ENCODE measurements around the gene MNT.

MNT gene

DNA sequence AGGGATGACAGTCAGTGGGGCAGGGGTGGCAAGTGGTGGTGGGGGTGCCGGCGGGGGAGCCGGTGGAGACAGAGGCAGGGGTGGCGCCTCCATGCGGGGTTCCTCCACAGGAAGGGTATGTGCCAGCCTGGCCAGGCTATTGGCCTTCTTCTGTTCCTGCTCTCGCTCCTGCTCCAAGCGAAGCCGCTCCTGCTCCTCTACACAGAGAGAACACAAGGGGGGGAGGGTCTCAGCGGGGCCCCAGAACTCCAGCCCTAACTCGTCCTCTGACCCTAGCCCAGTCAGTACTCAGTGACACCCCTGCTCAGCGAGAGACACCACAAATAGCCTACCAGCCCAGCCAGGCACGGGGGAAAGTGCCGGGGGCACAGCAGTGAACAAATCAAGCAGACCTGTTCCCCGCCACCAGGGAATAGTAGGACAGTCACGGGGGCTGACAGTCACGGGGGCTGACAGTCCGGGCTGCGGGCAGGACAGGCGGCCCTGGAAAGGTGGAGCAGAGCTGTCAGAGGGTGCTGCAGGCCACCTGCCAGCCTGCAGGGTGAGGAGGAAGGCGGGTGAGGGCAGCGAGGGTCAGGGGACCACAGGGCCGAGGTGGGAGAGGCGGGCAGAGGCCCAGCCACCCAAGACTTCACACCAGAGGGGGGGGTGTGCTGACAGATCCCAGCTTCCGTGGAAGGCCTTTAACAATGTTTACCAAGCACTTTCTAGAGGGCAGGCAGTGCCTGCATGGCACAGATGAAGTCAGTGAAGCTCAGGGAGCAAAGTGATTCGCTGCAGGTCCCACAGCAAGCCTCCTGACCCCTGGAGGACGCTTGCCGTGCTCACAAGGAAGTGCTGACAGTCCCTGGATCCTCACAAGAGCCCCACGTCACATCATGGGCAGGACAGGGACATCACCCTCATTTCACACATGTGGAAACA, 5.3 kb downstream of the MNT start:
- DNase-seq = peak; percentile 38

DNA sequence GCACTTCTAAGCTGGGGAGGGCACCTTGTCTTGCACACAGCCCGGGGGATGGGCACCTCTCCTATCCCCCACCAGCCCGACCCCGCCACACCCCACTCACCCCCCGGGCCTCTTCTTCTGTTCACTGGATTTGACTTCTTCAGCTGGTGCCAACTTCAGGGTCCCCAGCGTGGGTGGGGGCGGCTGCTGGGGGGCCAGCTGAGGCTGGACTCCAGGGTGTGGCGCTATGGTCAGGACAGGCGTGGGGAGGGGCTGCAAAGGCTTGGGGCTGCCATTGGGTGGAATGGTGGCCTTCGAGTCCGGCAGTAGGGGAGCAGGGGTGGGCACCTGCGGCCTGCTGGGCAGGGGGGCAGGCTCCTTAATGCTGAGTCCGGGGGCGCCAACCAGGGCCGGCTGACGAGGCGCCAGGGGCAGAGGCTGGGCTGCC, 6.1 kb downstream of the MNT start:
- DNase-seq = no peak

DNA sequence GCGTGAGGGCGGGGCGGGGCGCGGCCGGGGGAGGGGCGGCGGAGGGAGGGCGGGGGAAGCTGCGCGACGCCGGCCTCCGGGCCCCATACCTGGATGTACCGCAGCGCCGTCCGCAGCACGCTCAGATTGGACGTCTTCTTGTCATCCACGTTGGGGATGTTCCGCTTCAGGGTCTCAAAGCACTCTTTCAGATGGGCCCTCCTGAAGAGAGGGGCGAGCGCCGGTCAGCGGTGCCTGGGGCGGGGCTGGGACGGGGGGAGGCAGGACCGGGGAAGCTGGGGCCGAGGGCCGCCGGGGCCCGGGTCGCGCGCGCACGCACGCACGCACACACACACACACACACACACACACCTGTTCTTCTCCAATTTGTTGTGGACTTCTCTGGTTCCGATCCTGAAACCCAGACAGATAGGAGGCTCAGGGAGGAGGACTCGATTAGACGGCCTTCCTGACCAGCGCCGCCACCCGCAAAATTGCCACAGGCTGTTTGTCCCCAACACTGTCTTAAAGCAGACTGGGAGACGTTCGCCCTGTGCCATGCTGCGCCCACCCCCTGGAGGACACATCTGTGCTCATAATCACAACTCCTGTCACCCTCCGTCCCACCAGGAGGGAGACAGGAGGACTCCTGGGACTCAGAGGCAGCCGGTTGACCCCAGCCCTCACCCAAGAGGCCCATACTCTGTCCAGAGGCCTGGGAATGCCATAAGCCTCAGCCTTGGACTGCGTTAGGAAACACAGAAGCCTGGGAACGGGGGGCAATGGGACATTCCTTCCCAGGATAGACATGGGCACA, 6.7 kb downstream of the MNT start:
- no peak for DNase-seq

DNA sequence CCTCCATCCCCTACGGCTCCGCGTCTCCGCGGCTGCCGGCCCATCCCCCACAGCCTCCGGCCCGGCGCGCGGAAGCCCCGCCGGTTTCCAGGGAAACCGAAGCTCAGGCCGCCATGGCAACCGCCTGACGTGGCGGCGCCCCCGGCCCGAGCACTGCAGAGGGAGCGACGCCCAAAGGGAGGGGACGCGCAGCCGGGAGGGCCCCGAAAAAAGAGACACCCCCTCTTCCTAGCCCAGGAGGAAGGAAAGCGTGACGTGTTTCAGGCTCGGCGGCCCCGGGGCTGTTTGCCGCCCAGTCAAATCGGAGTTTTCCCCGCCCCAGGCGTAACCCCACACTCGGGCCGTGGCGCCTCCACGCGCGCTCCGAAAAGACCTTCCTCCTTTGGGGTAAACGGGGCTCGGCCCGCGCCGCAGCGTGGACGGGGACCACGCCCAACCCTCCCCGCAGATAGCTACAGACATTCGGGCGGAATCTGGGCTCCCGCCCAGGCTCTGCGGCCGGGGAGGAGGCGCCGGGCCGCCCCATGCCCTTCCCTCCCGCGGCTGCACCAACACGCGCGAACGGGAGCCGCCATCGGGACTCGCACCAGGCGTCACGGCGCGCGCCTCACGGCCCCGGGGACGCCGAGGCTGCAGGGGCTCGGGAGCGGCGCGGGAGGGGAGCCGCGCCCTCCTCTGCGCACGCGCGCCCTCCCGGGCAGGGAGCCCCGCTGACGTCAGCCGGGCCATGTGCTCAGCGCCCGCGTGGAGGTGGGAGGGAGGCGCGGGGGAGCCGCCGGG, 7.5 kb downstream of the MNT start:
- DNase-seq = peak; percentile 90

DNA sequence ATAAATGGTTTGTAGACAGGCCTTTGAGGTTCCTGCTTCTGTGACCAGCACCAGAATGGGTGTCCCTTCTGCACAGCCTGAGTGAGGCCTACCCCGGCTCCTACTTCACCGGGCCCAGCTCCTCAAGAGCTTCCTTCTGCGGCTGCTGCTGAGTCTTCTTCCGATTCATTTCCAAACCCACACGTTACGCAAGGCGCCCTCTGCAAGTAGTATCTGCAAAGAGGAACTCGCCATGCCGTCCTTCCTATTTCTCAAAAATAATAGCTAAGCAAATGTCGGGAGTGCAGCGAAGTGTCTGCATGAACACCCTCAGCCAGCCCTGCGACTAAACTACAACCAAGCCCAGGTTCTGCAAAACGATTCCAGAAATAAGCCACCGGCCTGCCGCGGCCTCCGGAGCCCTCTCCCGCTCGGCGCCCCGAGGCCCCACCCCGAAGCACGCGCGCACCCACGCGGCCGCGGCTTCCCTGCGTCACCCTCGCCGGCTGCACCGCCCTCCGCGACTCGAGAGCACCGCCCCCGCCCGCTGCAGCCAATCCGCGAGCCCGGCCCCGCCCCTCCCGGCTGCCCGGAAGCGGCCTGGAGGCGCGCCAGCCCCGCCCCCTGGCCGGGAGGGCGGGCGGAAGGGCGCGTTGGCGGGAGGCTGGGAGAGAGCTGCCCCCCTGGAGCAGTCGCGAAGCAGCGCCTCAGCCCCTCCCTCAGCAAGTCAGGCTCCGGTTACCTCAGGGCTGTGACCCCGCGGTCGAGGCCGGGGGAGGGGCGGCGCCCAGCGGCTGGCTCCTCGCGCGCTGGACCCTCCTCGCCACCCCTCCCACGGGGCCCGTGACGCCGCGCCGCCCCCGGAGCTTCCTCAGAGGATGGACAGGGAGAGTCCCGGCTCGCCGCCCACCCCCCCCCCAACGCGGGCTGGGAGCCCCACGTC, 8.3 kb downstream of the MNT start:
- peak; percentile 97 for DNase-seq

DNA sequence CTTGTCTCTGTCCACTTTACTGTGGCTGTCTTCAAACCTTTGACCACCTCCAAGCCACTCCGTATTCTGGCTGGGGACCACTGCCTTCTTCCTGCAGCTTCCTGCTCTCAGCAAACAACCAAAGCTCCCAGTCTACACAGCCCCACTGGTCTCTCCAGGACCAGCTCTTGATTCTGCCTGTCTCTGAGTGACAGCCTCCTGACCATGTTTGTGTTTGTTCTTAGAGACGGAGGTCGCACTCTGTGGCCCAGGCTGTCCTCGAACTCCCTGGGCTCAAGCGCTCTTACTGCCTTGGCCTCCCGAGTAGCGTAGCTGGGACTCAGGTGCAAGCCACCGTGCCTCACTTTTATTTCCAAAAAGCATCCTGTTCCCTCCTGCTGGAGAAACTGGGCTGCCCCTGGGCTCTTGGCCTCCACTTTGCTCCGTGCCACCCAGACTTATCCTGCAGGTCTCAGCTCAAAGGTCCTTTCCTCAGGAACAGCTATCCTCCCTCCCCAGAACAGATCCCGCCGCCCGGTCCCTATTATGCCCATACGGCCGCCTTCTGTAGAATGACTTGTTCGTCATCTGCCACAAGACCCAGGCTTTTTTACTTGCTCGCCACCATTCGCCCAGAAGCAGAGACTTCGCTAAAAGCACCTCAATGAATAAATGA, 9.1 kb downstream of the MNT start:
- no peak for DNase-seq

DNA sequence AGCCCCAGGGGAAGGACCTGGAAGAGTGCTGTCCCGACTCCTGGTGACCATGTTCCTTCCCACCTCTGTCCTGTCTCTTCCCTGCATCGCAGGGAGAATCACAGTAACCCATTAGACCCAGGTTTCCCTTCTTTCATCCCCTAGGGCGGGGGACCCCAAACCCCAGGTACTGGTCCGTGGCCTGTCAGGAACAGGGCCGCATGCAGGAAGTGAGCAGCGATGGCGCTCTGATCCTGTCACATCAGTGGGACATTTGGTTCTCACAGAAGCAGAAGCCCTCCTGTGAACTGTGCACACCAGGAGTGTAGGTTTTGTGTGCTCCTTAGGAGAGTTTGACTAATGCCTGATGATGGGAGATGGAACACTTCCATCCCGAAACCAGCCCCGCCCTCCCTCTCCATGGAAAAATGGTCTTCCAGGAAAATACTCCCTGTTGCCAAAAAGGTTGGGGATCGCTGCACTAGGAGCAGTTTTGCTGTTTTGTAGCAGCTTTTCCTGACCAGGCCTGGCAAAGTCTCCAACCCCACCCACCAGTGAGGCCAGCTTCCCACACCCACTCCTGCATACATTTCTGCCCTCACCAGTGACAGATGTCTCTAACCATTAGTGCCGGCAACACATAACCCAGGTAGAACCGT, 10.5 kb downstream of the MNT start:
- no peak for DNase-seq

DNA sequence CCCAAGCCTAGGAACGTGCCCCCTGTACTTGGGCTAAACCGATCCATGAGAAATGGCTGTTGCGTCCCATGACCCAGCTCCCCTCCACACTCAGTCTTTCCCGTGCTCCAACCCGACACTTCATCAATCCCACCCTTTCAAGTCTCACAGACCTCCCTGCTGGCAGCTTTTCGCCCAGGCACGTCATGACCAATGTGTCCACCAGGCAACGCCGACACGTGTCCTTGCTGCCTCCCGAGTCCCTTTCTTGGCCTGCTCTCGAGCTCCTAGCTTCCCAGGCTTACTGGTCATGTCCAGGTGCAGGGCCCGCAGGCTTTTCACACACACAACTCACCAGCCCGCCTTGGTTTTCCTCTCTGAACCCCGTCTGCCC, 12.2 kb downstream of the MNT start:
- no peak for DNase-seq

DNA sequence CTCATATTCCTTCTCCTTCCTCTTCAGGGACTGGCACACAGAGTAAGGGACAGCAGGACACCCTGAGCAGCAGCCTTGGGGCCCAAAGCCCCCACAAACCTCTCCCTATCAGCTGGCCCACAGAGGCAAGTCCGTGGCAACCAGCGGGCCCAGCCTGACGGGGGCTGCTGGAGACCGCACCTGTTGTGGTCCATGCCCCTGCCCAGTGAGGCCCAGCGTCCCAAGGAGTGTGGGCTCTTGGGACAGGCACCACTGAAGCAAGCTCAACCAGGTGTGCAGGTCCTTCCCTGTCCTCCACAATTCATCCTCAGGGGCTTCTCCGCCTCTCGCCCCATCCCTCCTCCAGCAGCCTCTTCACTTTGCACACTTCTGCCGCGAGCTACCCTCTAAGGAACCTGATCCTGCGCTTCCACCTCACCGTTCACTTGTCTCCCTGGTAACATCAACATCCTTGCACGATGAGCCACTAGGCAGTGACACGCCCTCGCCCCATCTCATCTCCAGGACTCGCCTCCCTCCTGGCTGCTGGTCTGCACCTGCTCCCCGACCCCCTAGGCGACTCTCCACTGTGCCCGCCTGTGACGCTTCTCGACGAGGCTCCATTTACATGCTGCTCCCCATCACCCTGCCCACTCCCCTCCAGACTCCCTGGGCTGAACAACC, 12.7 kb downstream of the MNT start:
- DNase-seq = no peak

DNA sequence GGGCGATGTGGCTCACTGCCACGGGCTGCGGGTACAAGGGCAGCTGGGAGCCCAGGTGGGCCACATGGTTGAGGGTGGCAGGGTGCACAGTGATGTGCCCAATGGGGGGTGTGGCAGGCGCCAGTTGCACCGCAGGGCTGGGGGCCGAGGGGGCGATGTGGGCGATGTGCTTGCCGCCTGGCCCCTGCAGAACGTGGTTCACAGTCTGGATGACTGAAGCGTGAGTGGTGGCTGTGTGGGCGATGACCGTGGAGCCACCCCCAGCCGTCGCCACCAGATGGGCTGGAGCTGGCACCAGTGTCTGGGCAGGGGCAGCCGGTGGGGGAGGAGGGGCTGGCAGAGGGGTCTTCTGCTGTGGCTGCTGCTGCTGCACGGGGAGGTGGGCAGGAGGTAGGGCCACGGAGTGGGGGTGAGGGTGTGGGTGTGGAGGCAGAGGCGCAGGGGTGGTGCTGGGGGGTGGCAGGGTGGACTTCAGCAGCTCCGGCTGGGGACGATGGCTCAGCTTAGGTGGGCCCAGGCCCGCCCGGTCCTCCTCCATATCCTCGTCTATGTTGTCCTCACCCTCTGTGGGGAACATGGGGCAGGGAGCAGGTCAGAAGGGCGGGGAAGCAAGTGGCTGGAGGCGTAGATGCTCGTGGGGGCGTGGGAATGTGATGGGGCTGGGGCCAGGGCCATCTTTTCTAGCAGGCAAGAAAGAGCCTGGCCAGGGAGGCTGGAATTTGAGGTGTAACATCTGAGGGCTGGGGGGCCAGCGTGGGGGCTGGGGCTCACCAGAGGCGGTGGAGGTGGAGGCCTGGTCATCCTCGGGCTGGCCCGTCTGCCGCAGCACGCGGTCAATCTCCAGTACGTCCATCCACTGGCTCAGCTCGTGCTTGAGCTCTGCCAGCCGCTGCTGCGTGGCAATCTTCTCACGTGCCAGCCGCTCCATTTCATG, 13.5 kb downstream of the MNT start:
- no peak for DNase-seq

DNA sequence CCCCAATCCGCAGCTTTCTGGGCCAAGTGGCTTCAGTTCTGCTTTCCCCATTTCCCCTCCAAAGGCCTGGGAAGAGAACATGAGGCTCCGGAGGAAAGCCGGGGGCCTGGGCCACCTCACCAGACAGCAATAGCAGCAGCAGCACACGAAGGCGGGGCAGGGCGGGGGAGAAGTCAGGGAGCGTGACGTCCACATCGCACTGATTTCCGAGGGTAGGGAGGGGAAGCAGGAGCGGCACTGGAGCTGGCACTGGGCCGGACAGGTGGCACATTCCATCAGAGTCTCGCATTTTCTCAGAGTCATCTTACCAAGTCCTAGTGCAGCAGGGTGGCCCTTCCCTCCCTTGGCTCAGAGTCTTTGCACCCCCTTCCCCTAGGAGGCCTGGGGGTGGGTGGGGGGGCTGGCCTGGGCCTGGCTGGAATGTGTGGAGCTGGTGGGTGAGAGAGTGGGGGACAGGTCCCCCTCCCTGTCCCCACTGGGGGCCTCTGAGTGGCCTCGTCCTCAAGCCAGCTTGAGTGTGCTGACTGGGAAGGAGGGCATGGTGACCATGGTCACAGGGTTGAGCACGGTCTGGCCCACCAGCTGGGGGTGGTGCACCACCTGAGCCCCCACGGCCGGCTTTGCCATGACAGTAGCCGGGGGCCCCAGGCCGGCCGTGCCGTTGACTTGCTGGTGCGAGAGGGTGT, 14.3 kb downstream of the MNT start:
- DNase-seq = no peak

DNA sequence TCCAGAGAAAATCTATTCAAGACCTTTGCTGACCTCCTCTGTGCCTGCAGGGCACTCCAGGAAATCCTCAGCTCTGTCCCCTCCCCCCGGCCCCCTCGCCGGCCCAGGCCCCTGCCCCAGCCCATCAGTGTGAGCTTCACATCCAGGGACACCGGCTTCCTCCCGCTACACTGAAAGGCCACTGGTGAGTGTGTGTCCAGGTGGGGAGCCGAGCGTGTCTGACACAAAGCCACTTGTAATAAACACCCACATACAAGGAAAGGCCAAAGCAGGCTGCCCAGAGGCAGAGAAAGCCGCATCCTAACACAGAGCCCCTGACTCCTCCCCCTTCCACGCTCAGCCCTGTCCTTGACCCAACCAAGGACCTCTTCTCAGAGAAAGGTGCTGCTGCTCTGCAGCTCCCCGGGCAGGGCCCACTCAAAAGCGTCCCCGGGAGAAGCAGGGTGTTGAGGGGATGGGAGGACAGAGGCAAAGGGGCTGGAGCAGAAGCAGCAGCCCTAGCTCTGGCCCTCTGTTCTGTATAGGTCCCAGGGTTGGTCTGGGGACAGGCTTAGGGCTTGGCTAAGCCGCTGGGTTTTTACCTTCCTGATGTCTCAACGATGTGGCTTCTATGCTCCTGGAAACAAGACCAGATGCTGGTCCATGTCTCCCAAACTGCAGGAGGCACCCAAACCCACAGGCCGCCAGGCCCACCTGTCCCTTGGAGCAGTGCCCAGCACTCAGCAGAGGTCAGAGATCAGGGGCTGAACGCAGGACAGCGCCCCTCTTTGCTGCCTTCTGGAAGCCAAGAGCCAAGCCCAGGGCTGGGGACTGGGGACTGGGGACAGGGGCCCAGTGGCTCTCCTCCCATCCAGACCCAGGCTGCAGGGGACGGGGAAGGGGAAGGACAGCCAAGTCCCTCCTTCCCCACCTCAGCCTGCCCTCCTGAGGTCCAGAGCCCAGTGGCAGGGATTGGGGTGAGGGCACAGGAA, 15.3 kb downstream of the MNT start:
- no peak for DNase-seq

DNA sequence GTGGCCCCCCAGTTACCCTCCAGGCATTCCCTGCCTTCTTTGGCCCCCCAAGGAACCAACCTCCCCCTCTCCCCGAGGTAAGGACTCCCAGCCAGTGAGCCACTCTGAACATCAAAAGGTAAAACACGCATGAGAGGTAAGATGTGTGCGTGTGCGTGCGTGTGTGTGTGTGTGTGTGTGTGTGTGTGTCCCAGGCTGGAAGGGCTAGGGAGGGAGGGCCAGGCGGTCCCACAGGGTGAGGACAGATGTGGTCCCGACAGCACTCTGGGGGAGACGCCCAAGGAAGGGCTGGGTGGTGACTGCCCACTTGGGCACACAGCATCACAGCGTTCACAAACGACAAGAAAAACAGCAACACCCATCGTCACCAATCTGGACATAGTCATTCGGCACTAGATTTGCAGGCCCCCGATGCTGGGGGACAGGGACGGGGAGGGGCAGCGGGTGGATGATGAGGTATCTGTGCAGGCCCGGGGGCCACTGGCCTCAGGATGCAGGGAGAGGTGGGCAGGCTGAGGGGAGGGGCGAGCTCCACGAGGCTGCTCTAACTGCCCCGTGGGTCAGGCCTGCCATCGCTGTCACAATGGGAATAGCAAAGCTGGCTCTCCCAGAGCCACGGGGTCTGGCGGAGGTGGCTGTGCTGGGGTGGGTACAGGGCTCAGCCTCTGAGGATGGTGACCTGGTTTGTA, 16.3 kb downstream of the MNT start:
- DNase-seq = no peak

DNA sequence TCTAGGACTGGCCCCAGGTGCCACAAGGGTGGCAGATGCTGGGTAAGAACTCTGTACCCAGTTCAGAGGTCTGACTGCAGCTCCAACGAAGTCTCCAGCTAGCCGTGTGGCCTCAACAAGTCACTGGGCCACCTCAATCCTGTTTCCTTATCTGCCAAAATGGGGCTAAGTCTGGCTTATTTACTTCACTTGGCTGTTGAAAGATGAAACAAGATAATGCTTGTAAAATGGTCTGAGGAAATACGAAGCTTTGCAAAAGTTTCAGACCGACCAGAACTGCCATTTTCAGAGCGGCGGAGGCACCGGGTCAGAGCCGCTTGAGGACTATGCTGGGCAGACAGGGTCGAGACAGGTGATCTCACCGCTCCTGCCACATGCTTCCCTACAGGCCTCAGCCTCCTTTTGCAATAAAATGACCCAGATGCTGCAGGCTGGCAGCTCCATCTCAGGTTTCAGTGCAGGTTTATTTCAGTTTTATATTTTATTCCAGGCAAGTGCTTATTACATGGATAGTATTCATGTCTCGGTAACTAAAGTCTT, 17.2 kb downstream of the MNT start:
- no peak for DNase-seq

DNA sequence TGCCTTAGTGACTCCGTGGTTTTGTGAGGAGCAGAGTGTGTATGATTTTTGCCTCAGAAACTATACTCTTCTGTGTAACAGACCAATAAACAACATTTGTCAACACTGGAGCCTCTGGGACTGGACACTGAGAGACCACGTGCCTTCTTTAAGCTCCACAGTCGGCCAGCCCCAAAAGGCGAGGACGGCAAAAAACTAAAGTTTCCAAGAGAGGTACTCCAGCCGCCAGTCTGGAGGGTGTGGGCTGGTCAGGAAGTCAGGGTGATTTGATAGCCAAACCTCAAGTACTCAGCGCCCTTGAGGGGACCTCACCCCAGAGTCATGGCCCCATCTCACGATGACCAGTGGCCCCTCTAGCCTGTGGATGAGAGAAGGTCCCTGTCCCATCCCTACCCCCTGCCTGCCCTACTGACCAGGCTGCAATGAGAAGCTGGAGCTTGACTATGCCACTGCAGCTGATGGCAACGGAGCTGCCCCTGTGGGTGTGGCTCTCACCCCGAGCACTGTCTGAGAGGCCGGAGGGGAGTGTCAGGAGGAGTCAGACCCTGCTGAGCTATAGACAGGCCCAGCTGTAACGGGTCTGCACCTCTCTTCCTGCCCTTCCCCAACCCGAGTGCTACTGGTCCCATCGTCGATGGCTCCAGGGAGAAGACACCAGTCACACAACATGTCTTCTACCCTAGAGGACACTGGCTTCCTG, 19.8 kb downstream of the MNT start:
- no peak for DNase-seq
